ENCODE data around the gene NFIX. TPM values are rescaled to one million over a fixed set of nuclear protein-coding genes. Genes with fewer than 3 reads are reported as not detected.

NFIX gene
- total RNA-seq, 1 experiment from 2014 or later, result 69.7 TPM

GRCh38 chr19:13043285-13043684, 48.0 kb downstream of the NFIX start:
- Histone ChIP-seq H3K27me3 (replicated peaks; ENCODE audit: insufficient read depth, low read depth, low read length, poor library complexity) (no peaks in the 10 kb centered on the region), H3K9me3 (ENCODE audit: low read depth, low read length, poor library complexity, severe bottlenecking) (no peaks in the 10 kb centered on the region), H3K4me1 (ENCODE audit: insufficient read depth, low read length, poor library complexity, severe bottlenecking) (peaks cover 29% of the 10 kb centered on the region), H3K27ac (ENCODE audit: low read depth, low read length, poor library complexity, severe bottlenecking) (no peak overlapping the region), H3K36me3 (ENCODE audit: insufficient read depth, low read length, poor library complexity, severe bottlenecking) (no peaks in the 10 kb centered on the region), H3K4me3 (ENCODE audit: low read depth, low read length, poor library complexity, severe bottlenecking) (no peak overlapping the region)
- DNase-seq (ENCODE audit: low spot score), result no peak
- ChIA-PET CTCF (no interaction called here), POLR2A (ENCODE audit: low non-redundant PET) (interaction anchor here (0.6 kb wide), 1 partner anchor 163 kb away, joined by 8 read pairs; no protein-coding TSS in a partner anchor)
- BruUV-seq (replicated peaks), result no TSS peak
- intact Hi-C loops (cut with micrococcal nuclease; ENCODE audit: unreplicated experiment), result no loop called here
- no peak for TF ChIP-seq EZH2 (IDR thresholded peaks at IDR 0.05; ENCODE audit: borderline replicate concordance, low read depth, low read length, poor library complexity, severe bottlenecking)
- TF ChIP-seq, protein P1, sequence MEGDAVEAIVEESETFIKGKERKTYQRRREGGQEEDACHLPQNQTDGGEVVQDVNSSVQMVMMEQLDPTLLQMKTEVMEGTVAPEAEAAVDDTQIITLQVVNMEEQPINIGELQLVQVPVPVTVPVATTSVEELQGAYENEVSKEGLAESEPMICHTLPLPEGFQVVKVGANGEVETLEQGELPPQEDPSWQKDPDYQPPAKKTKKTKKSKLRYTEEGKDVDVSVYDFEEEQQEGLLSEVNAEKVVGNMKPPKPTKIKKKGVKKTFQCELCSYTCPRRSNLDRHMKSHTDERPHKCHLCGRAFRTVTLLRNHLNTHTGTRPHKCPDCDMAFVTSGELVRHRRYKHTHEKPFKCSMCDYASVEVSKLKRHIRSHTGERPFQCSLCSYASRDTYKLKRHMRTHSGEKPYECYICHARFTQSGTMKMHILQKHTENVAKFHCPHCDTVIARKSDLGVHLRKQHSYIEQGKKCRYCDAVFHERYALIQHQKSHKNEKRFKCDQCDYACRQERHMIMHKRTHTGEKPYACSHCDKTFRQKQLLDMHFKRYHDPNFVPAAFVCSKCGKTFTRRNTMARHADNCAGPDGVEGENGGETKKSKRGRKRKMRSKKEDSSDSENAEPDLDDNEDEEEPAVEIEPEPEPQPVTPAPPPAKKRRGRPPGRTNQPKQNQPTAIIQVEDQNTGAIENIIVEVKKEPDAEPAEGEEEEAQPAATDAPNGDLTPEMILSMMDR (conservative IDR thresholded peaks at IDR 0.05; ENCODE audit: low read depth, low read length), result no peak

DNA sequence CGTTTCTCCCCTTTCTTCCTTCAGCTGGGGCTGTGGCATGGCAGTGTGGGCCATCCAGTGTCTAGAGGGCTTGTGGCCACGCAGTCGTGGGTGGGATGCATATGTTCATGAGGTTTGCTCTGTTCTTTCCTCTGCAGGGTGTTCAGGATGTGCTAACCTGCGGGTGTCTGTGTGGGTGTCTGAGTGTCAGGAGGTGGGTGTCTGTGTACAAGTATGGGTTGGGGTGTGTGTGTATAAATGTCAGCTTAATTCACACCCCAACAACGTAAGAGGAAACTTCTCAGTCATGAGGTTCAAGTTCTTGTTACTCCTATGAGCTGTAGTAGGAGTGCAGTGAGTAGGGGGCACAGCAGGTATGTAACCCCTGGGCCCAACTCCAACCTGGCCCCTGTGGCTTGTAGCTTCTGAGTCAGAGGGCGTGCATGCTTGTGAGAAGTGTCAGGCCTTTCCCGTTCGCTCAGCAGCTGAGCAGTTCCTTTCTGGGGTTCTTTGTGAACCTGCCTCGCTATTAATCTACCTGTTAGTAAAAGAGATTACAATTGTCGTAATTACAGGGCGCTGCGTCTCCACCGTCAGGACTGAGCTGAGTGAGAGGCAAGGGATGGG, 49.1 kb downstream of the NFIX start:
- Histone ChIP-seq H3K36me3 (ENCODE audit: insufficient read depth, low read length, poor library complexity, severe bottlenecking) (no peaks in the 10 kb centered on the region), H3K4me1 (ENCODE audit: insufficient read depth, low read length, poor library complexity, severe bottlenecking) (peaks cover 19% of the 10 kb centered on the region), H3K27me3 (replicated peaks; ENCODE audit: insufficient read depth, low read depth, low read length, poor library complexity) (no peaks in the 10 kb centered on the region), H3K9me3 (ENCODE audit: low read depth, low read length, poor library complexity, severe bottlenecking) (no peaks in the 10 kb centered on the region), H3K4me3 (ENCODE audit: low read depth, low read length, poor library complexity, severe bottlenecking) (no peak overlapping the region), H3K27ac (ENCODE audit: low read depth, low read length, poor library complexity, severe bottlenecking) (no peak overlapping the region)
- no TSS peak for BruUV-seq (replicated peaks)
- TF ChIP-seq EZH2 (IDR thresholded peaks at IDR 0.05; ENCODE audit: borderline replicate concordance, low read depth, low read length, poor library complexity, severe bottlenecking), result no peak
- TF ChIP-seq, protein P1 (conservative IDR thresholded peaks at IDR 0.05; ENCODE audit: low read depth, low read length), result no peak
- CTCF ChIA-PET, result no interaction called here
- DNase-seq (ENCODE audit: low spot score), result no peak
- intact Hi-C loops (cut with micrococcal nuclease; ENCODE audit: unreplicated experiment), result no loop called here
- POLR2A ChIA-PET (ENCODE audit: low non-redundant PET), result no interaction called here

DNA sequence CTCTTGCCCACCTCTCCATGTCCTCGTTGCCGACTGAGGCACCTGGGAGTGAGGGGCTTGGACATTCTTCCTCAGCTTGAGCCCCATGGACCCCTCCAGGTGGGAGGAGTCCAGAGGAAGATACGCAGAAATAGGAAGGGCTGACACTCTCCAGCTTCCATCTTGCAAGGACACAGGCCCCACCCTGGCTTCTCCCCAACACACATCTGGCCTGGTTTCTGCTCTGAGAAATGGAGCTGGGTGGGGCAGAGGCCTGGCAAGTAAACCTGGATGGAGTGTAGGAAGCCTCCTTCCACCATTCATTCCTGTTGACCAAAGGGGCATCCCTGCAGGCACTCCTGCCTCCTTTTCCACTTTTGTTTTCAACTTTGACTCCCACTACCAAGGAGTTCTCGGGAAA, 50.5 kb downstream of the NFIX start:
- CTCF ChIA-PET, result no interaction called here
- Histone ChIP-seq H3K36me3 (ENCODE audit: insufficient read depth, low read length, poor library complexity, severe bottlenecking) (no peaks in the 10 kb centered on the region), H3K4me1 (ENCODE audit: insufficient read depth, low read length, poor library complexity, severe bottlenecking) (peaks cover 8% of the 10 kb centered on the region), H3K27me3 (replicated peaks; ENCODE audit: insufficient read depth, low read depth, low read length, poor library complexity) (no peaks in the 10 kb centered on the region), H3K27ac (ENCODE audit: low read depth, low read length, poor library complexity, severe bottlenecking) (no peak overlapping the region), H3K9me3 (ENCODE audit: low read depth, low read length, poor library complexity, severe bottlenecking) (no peaks in the 10 kb centered on the region), H3K4me3 (ENCODE audit: low read depth, low read length, poor library complexity, severe bottlenecking) (no peak overlapping the region)
- intact Hi-C loops (cut with micrococcal nuclease; ENCODE audit: unreplicated experiment), result no loop called here
- BruUV-seq (replicated peaks), result no TSS peak
- POLR2A ChIA-PET (ENCODE audit: low non-redundant PET), result no interaction called here
- DNase-seq (ENCODE audit: low spot score), result no peak
- TF ChIP-seq, protein P1 (conservative IDR thresholded peaks at IDR 0.05; ENCODE audit: low read depth, low read length), result no peak
- TF ChIP-seq EZH2 (IDR thresholded peaks at IDR 0.05; ENCODE audit: borderline replicate concordance, low read depth, low read length, poor library complexity, severe bottlenecking), result no peak

Measured in A673 (cell line).